Stimulated activated naive CD4-positive, alpha-beta T cell (primary cell): ENCODE data around the gene IQUB.
A peak's percentile ranks its signal among the peaks of the same experiment; 100 is the strongest.
"Not testable (repeated sequence)": the region's sequence is repeated elsewhere in the genome, so short reads cannot be mapped to it uniquely, and the experiment has no call there.

Experiments used
- DNase-seq, 6 experiments: peaks; one replicate each; lab custom pipeline; 2025; lab: John Stamatoyannopoulos, UW

The IQUB gene

DNA sequence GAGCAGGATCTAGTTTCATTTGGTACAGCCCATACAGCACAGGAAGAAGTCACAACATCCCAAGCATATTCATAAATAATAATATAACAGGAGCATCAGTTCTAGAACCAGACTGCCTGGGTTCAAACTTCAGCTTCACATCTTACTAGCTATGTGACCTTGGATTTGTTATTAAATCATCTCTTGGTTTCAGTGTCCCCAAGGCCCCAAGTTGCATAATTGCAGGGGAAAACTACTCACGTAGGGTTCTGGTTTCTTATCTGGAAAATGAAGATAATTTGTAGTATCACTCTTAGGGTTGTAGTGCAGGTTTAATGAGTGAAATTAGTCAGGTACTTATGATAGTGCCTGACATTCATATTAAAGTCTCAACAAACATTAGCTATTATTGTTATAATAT, 5.5 kb upstream of the IQUB start:
- DNase-seq, result no peak

DNA sequence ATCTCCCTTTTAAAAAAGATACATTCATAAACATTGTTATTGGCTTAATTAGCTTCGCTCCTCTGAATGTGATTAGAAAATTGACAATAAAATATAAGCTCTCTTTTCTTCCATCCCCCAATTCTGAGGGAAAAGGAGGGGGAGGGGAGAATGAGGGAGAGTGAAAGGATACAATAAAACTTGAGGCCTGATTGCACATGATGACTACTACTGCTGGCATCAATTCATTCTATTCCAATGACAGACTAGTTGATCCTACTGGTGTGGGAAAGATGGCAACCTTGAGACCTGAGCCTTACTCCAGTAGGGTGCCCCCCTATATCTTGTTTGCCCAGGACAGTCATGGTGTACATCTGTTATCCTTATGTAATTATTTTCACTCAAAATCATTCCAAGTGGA, 4.5 kb upstream of the IQUB start:
- no peak for DNase-seq

DNA sequence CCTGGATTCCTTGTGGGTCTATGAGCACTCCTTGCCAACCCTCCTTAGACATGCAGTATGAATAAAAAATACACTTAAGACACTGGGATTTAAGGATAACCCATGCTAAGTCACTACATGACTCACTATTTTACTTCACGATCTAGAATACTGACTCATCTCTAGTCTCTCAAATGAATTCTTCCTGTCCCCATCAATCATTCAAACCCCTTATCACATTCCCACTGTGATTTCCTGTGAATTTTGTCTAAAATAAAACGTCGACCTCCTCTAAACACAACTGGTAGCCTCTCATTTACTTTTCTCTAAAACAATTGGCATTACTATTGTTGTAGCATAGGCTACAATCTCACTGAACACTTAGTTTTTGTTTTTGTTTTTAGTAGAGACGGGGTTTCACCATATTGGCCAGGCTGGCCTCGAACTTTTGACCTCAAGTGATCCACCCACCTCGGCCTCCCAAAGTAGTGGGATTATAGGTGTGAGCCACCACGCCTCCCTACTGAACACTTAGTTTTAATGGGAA, 3.9 kb upstream of the IQUB start:
- DNase-seq, result no peak

DNA sequence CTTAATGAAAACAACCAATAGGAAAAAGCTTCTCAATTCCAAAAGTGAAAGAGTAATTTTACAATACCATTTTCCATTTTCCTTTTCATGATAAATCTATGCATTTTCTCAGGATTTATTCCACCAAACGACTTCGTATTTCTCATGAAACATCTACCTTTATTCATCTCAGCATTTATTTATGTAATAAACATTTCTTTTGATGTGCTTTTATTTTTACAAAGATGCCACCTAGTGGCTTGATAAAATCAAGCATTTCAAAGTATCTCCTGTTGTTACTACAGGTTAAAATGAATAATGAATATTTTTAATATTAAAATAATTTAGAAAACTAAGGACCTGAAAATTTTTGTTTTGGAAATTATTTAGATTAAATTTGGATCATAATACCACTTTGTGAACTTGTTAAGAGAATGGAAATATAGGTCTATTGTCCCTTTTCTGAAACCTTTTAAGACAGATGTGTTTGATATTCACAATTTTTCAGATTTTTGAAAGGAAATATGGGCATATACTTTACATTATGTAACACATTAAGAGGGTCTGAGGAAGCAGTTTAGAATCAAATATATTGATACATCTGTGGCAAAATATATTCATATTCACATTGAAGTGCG, 2.7 kb upstream of the IQUB start:
- DNase-seq, result peak in 1 of 6 experiments; percentile 27

DNA sequence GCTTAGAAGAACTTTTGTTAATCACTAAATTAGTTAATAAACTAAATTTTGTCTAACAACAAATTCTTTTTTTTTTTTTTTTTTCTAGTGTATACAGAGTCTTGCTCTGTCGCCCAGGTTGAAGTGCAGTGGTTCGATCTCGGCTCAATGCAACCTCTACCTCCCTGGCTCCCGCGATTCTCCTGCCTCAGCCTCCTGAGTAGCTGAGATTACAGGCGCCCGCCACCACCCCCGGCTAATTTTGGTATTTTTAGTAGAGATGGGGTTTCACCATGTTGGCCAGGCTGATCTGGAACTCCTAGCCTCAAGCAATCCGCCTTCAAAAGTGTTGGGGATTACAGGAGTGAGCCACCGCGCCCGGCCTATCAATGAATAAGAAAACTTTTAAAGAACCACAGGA, 1.1 kb upstream of the IQUB start:
- no peak for DNase-seq

DNA sequence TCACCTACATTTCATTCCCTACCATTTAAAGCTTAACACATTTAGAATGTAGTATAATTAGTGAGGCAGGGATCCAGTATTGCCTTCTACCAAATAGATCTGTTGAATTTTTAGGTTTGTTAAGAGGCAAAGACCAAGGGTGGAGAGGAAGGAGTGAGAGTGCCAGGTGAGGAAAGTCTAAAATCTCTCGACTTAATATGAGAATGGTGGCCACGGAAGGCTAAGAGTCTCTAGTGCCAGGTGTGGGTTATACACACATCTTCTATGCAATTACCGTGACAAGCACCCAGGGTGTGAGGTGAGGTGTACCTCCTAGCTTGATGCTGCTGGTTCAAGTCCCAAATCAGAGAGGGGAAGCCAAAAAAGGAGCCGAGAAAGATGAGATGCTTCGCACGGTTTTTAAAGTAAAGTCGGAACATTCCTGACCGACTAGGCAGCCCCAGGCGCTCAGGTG, 439 bp downstream of the IQUB start:
- DNase-seq, result peak in 3 of 6 experiments; percentile 2 to 59 (median 32)

DNA sequence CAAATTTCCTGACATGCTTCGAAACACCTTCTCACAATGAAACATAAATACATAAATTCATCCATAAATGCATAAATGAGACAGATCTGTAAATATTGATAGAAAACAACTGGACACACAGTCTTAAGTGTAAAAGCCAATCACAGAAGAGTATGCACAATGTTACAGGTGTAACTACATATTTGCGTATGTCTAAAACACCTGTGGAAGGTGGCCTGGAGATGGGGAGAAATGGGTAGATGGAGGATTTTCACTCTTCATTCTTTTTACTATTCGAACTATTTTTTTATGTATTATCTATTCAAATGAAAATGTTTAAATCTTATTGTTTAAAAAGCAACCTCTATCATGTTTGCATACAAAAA, 860 bp downstream of the IQUB start:
- peak in 1 of 6 experiments; percentile 20 for DNase-seq

DNA sequence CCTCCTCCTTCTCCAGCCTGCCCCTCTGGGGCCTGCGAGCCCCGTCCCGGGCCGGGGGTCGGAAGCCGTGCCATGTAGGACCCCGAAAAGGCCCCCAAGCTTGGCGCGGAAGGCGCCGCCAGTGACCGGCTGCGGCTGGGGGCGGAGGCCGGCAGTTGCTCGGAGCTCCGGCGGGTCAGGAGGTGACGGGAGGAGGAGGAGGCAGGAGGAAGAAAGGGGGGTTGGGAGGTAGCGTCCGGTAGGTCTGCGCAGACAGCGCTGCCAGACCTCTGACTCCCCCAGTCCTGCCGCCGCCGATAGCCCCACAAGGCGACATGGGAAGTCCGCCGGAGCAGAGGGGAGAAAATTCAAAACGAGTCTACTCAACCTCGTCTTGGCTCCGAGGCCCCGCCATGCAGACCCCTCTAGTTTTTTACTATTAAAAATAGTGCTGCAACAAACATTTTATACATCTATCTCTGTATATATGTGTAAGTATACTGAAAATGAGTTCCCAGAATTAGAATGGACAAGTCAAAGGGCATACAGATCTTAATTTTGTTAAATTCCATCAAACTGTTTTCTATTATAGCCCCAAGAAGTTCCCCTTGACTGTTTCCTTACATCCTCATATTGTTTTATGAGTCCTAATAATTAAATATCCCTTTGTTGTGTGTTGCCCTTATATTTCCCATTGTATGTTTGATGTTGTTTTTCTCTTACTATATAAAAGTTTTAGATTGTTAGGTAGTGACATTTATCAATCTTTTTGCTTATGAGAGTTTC, 1.4 kb downstream of the IQUB start:
- DNase-seq, result peak; percentile 1 to 46 (median 18)

DNA sequence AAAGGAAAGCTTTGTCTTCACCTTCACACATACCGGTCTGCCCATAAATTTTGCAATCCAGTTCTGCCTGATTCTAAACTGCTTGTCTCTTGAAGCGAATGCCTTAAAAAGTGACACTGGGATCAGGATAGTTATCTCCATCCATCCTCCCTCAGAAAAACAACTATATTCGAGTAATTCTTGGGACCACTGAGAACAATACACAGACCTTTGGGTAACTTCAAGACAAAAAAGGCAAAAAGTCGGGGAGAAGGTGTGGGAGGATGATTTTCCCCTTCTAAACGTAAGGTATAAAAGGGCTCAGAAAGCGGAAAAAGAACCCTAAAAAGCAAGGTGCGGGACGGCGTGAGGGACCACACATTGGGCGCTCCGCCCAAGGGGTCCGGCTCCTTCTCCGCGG, 2.1 kb downstream of the IQUB start:
- DNase-seq, result not testable (repeated sequence)

DNA sequence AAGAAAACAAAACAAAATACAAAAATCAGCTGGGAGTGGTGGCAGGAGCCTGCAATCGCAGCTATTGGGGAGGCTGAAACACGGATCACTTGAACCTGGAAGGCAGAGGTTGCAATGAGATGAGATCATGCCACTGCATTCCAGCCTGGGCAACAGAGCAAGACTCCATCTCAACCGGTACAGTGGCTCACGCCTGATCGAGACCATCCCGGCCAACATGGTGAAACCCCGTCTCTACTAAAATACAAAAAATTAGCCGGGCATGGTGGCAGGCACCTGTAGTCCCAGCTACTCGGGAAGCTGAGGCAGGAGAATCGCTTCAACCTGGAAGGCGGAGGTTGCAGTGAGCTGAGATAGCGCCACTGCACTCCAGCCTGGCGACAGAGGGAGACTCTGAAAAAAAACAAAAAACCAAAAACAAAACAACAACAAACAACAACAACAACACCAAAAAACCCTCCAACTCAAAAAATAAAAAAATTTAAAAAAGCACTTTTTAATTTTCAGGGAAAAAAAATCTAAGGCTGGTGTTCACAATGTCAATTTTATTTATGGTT, 4.3 kb downstream of the IQUB start:
- not testable (repeated sequence) for DNase-seq

DNA sequence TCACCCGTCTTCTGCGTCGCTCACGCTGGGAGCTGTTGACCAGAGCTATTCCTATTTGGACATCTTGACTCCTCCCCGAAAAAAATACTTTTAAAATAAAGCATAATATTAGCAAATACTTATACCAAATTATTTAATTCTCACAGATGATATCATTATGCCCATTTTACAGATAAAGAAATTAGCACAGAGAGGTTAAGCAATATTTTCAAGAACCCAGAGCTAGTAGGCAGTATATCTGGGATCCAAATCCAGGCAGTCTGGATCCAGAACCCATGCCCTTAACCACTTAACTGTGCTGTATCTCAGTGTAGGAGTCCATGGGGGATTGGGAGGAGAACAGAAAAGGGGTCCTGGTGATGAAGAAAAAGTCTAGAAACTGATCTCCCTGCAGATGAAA, 6.1 kb downstream of the IQUB start:
- DNase-seq, result no peak

DNA sequence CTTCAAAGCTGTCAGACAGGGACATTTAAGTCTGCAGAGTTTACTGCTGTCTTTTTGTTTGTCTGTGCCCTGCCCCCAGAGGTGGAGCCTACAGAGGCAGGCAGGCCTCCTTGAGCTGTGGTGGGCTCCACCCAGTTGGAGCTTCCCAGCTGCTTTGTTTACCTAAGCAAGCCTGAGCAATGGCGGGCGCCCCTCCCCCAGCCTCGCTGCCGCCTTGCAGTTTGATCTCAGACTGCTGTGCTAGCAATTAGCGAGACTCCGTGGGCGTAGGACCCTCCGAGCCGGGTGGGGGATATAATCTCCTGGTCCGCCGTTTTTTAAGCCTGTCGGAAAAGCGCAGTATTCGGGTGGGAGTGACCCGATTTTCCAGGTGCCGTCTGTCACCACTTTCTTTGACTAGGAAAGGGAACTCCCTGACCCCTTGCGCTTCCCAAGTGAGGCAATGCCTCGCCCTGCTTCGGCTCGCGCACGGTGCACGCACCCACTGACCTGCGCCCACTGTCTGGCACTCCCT, 6.6 kb downstream of the IQUB start:
- DNase-seq, result not testable (repeated sequence)

DNA sequence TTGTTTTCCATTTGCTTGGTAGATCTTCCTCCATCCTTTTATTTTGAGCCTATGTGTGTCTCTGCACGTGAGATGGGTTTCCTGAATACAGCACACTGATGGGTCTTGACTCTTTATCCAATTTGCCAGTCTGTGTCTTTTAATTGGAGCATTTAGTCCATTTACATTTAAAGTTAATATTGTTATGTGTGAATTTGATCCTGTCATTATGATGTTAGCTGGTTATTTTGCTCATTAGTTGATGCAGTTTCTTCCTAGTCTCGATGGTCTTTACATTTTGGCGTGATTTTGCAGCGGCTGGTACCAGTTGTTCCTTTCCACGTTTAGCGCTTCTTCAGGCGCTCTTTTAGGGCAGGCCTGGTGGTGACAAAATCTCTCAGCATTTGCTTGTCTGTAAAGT, 7.9 kb downstream of the IQUB start:
- DNase-seq, result not testable (repeated sequence)

DNA sequence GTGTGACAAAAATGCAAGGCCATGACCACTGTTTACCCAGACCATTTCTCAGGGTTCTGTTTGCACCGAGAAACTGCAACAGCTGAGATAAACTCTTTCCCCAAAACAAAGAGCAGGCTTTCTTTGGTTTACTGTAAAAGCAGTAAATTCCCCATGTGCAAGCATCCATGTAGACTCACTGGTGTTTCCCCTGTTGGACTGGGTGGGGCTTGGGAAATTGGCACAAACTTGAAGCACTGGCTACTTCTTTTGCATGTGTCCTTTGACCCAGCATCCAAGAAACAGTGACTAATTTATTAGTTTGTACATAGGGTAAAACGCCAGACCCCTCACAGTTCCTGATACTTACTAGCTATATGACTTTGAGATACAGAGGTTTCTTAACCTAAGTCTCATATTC, 12.3 kb downstream of the IQUB start:
- DNase-seq, result no peak

DNA sequence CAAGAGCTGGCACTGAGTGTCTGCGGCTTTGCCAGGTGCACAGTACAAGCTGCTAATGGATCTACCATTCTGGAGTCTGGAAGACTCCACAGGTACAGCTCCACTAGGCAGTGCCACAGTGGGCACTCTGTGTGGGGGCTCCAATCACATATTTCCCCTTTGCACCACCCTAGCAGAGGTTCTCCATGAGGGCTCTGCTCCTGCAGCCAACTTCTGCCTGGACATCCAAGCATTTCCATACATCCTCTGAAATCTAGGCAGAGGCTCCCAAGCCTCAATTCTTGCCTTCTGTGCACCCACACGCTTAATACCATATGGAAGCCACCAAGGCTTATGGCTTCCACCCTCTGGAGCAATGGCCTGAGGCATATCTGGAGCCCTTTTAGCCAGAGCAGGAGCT, 29.2 kb downstream of the IQUB start:
- DNase-seq, result no peak

DNA sequence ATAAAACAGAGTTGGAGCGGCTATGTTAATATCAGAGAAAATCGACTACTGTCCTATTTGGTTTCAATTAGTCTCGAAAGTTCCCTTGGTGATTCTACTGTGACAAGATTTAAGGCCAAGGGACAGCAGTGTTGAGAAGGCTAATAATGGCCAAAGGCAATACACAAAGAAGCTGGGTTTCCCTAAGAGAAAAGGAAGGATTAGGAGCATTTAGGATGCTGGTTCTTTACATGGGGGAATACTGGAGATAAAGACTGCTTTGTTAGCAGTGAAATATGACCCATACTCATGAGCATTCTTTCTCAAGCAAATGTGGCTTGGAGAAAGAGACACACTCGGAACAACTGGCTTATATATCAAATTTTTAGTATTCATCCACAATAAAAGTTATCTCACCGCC, 32.2 kb downstream of the IQUB start:
- no peak for DNase-seq

DNA sequence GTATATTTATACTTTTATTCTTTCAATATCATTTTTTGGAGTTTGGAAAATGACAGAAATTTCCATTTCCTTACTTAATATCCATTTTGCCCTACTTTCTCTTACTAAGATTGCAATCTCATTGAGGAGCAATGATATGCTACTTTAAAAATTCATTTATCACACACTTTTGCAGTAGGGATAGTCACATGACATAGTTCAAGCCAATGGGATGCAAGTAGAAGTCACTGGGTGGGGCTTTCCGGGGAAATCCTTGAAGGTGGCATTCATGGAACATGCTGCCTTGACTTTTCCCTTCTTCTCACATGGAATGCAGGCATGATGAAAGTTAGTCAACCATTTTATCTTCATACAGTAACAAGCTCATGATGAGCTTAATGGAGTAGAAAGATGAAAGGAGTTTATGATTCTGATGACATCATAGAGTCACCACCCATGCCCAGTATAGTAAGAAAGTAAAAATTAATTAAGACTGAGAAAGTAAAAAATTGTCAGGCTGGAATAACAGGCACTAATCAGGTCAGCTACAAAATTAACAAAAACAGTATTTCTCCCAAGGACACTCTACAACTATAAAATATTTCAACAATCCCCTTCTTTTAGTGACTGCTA, 33.4 kb downstream of the IQUB start:
- no peak for DNase-seq

DNA sequence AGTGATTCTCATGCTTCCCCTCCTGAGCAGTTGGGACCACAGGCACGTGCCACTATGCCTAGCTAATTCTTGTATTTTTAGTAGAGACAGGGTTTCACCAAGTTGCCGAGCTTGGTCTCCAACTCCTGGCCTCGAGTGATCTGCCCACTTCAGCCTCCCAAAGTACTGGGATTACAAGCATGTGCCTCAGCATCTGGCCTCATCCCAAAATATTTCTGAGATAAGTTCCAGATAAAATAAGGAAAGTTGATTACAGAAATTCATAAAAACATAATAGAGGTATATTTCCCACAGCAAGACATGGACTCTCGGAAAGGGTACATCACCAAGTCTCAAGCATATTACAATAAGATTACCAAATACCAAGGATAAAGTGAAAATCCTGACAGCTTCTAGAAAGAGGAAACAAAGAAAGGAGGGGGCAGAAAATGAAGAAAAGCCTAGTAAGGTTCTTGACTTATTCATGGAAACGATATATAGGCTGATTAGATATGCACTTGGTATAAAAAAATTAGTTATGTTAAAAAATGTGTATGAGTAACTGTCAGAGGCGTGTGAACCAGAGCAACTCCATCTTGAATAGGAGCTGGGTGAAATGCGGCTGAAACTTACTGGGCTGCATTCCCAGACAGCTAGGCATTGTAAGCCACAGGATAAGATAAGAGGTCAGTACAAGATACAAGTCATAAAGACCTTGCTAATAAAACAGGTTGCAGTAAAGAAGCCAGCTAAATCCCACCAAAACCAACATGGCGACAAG, 35.0 kb downstream of the IQUB start:
- DNase-seq, result no peak

DNA sequence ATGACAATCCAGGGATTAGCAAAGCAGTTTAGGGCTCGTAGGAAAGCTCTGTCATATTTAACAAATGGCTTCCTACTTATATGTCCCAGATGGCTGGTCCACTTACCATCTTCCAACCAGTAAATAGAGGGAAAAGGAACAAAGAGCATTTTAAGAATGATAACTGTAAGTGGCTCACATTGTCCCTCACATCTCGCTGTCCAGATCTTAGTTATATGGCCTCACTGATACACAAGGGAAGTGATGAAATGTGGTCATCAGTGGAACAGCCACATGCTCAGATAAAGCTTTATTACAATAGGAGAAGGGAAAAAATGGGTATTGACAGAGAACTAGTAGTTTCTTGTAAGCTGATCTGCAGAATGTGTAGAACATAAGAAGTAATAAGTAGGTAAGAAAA, 35.8 kb downstream of the IQUB start:
- no peak for DNase-seq

DNA sequence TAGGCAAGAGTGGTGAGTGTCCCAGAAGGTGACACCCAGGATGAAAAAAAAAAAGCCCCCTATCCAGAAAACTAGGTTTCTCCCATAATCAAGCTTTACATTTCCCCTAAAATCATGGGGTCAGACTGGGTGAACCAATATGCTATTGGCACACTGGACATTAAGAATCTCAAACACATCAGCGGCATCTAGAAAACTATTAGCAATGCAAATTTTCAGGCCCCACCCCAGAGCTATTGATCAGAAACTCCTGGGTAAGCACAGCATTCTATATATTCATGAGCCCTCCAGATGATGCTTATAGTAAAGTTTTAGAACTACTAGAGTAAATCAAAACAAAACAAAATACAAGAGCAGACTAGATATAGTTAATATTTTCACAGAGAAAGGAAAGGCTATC, 36.4 kb downstream of the IQUB start:
- DNase-seq, result no peak

DNA sequence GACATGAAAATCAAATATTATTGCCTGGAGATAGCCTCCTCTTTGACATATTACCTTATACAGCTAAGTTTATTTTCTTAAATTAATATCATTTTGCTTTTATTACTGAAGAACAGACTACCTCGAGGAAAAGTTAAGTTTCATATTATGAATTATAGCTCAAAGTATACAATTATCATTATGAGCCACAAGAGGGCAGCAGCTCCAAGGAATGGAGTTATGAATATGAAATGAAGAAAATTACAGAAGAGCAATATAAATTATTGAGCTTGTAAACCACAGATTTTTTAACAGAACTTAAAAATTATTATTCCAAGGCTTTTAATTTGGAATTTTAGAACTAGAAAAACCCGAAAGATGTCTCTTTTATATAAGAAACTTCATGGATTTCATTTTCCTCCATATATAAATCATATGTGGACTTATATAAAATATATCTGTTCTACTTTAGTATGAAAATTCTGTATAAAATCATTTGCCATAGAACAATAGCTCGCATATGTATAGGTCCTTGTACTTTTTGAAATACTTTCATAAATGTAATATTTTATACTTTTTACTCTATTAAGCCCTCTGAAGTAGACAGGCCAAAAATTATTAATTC, 40.1 kb downstream of the IQUB start:
- DNase-seq, result peak in 5 of 6 experiments; percentile 0 to 35 (median 13)
